Spleen (tissue), 7 donors: ENCODE measurements around the gene INSR.

Source experiments
- CTCF ChIP-seq, 11 experiments: fragments of 200-600 bp in 7 of 11; fragments of 450-650 bp in 4 of 11; sonication (generic) in 4 of 11; IDR thresholded peaks in 8 of 11; conservative IDR thresholded peaks in 3 of 11; 1 replicate in 7 of 11; 2 replicates in 4 of 11; pipeline versions ENCODE4 v1.4.0 to v1.8.0; 2016 to 2021; ENCODE audit warnings: antibody characterized with exemption in 11 of 11, inconsistent platforms in 4 of 11, mild to moderate bottlenecking in 1 of 11
- POLR2A ChIP-seq, 3 donors: fragments of 450-650 bp; IDR thresholded peaks; one replicate each; pipeline ENCODE4 v1.5.1; 2017; ENCODE audit warnings: antibody characterized with exemption in 3 of 3, mild to moderate bottlenecking in 1 of 3
- POLR2AphosphoS5 ChIP-seq, 3 donors: sonication (generic); formaldehyde crosslinking; IDR thresholded peaks; one replicate each; pipeline ENCODE4 v1.5.1; 2017; ENCODE audit warnings: antibody characterized with exemption in 3 of 3
- donor health status: DM: no; HTN: no; CAD: no; lungs with moderate emphysema.
- donor health status: DM: no; HTN: no; CAD: no.
- donor health status: DM: no; HTN: no; CAD: no.

GRCh38 chr19:7292950-7293761, 1.1 kb downstream of the INSR start:
- TF ChIP-seq POLR2AphosphoS5 (IDR thresholded peaks at IDR 0.05) (peak in 2 of 3 donors; percentile 51 to 60), CTCF (IDR thresholded peaks at IDR 0.05 in 8 of 11, conservative IDR thresholded peaks at IDR 0.05 in 3 of 11) (no peak), POLR2A (IDR thresholded peaks at IDR 0.05) (no peak)
